Testis (tissue), 3 donors: ENCODE measurements around the gene MECP2. TPM values are rescaled to one million over a fixed set of nuclear protein-coding genes. Genes with fewer than 3 reads are reported as not detected.

ENCODE experiments used
- DNase-seq: peaks from one replicate; pipeline ENCODE4 v3.0.0-alpha.2; 2019
- H3K27ac ChIP-seq, 2 donors: fragments of 200-600 bp; sonication (generic); one replicate each; pipeline ENCODE4 v1.5.1; 2019
- H3K27me3 ChIP-seq: fragments of 200-600 bp; sonication (generic); one replicate; pipeline ENCODE4 v1.5.1; 2019
- H3K36me3 ChIP-seq: fragments of 200-600 bp; sonication (generic); one replicate; pipeline ENCODE4 v1.5.1; 2017; ENCODE audit warnings: low read depth; ENCODE audit errors: missing control alignments
- H3K4me1 ChIP-seq: fragments of 200-600 bp; sonication (generic); one replicate; pipeline ENCODE4 v1.5.1; 2019
- H3K4me3 ChIP-seq, 2 donors: fragments of 200-600 bp; sonication (generic); one replicate each; pipeline ENCODE4 v1.5.1; 2017 to 2019
- H3K9me3 ChIP-seq: fragments of 200-600 bp; sonication (generic); one replicate; pipeline ENCODE4 v1.5.1; 2017
- POLR2A ChIP-seq: fragments of 450-650 bp; IDR thresholded peaks from one replicate; pipeline ENCODE4 v1.6.1; 2017; ENCODE audit warnings: antibody characterized with exemption, mild to moderate bottlenecking, moderate library complexity
- WGBS, 2 donors: methylation state at CpG; one replicate each; pipeline ENCODE4 v1.1.5; 2018; 5-methylcytosine and 5-hydroxymethylcytosine counted together
- intact Hi-C: fragments of 100-400 bp; cut with DNase I; formaldehyde crosslinking; loops from one replicate; pipeline ENCODE4 v1.15.1; 2023; ENCODE audit warnings: low total_unique reads
- polyA plus RNA-seq: library from polyadenylated mRNA; stranded (reverse); fragments of 350-450 nt; fragmentation: Illumina TruSeq; extraction: RNeasy Lipid Tissue Mini Kit (QIAGEN cat#74804); gene quantifications from one replicate; pipeline ENCODE4 v1.2.3, GENCODE V29; 2014; ENCODE audit warnings: low read depth, low replicate concordance; ENCODE audit not compliant: insufficient read depth
- total RNA-seq, 2 donors: library from RNA; depleted of rRNA; stranded (reverse); fragments of >200 nt; gene quantifications; one replicate each; pipeline ENCODE4 v1.2.3, GENCODE V29; 2016
- TF ChIP-seq, protein P1 (sequence below), 3 experiments: fragments of 450-650 bp in 2 of 3; fragments of 200-600 bp in 1 of 3; sonication (generic) in 1 of 3; IDR thresholded peaks; one replicate each; pipeline ENCODE4 v1.5.1; 2016 to 2019; ENCODE audit warnings: antibody characterized with exemption in 3 of 3, mild to moderate bottlenecking in 2 of 3, moderate library complexity in 1 of 3

MECP2 gene
- total and polyA plus RNA-seq, 3 donors from 2014 or later = 25.0 to 86.4 (median 85.4) TPM

DNA sequence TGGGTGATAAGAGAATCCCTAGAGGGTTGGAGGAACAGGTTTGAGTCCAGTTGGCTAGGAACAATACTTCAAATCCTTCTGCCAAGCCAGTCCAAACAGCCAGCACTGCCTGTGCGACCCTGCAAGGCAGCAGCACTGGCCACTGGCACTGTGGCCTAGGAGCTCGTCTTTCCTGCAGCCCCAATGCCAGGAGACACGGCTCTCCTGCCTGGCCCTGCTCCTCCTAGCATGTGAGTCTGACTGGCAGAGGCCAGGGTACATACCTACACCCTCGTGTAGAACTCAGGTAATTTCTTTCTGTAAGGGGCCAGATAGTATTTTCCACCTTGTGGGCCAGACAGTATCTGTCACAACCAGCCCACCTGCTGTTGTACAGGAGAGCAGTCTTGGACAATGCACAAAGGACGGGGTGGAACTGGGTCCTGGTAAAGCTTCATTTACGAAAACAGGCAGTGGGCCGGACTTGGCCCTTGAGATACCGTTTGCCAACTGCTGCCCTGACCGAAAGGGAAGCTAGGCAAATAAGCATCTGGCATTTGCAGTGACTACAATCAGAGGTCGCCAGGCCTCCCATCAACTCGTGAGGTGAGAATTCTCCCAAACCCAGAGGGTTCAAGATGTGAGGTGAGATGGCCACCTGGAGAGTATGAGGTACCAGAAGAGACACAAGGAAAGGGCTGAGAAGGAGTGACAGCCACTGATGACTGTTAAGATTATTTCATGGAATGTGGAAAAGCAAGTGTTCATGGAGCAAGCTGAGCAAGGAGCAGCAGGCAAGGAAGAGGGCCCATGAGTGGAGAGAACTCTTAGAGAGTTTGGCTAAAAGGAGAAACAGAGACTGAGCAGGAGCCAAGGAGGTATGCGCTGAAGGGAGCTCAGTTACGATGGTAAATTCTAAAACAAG is 48.1 kb downstream of the MECP2 start:
- DNase-seq = no peak
- H3K4me1 ChIP-seq = peaks cover 39% of the 10 kb centered on the region
- H3K9me3 ChIP-seq = no peaks in the 10 kb centered on the region
- TF ChIP-seq, protein P1, sequence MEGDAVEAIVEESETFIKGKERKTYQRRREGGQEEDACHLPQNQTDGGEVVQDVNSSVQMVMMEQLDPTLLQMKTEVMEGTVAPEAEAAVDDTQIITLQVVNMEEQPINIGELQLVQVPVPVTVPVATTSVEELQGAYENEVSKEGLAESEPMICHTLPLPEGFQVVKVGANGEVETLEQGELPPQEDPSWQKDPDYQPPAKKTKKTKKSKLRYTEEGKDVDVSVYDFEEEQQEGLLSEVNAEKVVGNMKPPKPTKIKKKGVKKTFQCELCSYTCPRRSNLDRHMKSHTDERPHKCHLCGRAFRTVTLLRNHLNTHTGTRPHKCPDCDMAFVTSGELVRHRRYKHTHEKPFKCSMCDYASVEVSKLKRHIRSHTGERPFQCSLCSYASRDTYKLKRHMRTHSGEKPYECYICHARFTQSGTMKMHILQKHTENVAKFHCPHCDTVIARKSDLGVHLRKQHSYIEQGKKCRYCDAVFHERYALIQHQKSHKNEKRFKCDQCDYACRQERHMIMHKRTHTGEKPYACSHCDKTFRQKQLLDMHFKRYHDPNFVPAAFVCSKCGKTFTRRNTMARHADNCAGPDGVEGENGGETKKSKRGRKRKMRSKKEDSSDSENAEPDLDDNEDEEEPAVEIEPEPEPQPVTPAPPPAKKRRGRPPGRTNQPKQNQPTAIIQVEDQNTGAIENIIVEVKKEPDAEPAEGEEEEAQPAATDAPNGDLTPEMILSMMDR (IDR thresholded peaks at IDR 0.05) = no peak
- no peak for TF ChIP-seq POLR2A
- no peak overlapping the region for H3K4me3 ChIP-seq
- H3K36me3 ChIP-seq = no peaks in the 10 kb centered on the region
- WGBS, 2 donors = 54 to 66% methylated on average over 3 to 13 of the region's 13 CpGs
- H3K27ac ChIP-seq = peak overlapping the region; percentile 11 to 24
- intact Hi-C loops = no loop called here
- H3K27me3 ChIP-seq = no peaks in the 10 kb centered on the region

DNA sequence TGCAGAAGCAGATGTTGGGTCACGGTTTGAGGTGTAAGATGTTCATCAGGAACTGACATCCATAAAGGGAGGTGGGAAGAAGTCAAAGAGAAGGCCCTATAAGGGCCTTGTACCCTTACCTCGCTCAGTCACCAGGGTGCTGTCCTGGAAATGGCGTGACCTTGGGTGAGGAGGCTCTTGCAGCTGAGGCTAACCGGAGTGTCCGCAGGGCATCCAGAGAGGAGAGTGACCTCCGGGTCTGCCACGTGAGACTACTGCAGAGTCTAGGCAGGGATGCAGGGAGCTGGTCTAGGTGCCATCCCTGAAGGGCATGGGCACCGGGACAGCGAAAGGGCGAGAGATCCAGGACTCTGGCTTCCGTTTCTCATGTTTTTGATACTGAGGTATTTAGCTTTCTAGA is 49.1 kb downstream of the MECP2 start:
- WGBS, 2 donors = 48 to 60% methylated on average over 2 to 11 of the region's 11 CpGs
- Histone ChIP-seq H3K27me3 (no peaks in the 10 kb centered on the region), H3K4me1 (peaks cover 39% of the 10 kb centered on the region), H3K4me3 (no peak overlapping the region), H3K27ac (no peak overlapping the region), H3K36me3 (no peaks in the 10 kb centered on the region), H3K9me3 (no peaks in the 10 kb centered on the region)
- DNase-seq = no peak
- TF ChIP-seq POLR2A = no peak
- TF ChIP-seq, protein P1 (IDR thresholded peaks at IDR 0.05) = no peak
- intact Hi-C loops = no loop called here

DNA sequence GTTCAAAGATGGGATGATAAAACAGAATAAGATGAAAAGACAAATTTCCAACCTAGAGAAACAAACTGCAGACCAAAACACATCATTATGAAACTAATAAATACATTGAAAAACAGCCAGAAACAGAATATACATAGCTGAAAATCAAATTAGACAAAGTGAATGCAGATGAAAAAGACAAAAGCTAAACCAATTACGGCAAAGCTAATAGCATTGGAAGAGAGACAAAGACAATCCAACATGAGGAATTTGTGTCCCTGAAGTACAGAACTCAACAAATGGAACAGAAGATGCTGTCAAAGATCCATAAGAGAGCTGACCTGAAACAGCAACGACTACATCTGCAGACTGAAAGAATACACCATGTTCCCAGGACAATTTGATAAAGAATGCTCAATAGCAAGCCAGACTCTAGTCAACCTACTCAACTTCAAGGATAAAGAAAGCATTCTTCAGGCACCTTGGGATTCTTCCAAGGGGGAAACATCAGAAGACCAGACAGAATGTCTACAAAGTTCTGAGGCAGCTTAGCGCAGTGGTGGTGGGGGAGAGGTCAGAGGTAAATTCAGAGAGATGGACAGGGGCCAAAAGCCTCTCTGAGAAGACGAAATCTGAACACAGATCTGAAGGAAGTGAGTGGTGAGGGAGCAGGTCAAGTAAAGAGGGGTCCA is 50.4 kb downstream of the MECP2 start:
- Histone ChIP-seq H3K9me3 (no peaks in the 10 kb centered on the region), H3K27me3 (no peaks in the 10 kb centered on the region), H3K36me3 (no peaks in the 10 kb centered on the region), H3K4me3 (no peak overlapping the region), H3K27ac (peak overlapping the region in 1 of 2 donors; percentile 45), H3K4me1 (peaks cover 39% of the 10 kb centered on the region)
- TF ChIP-seq POLR2A = no peak
- TF ChIP-seq, protein P1 (IDR thresholded peaks at IDR 0.05) = no peak
- DNase-seq = peak; percentile 33
- 26 to 34% methylated on average over 3 to 4 of the region's 4 CpGs for WGBS, 2 donors
- intact Hi-C loops = no loop called here

DNA sequence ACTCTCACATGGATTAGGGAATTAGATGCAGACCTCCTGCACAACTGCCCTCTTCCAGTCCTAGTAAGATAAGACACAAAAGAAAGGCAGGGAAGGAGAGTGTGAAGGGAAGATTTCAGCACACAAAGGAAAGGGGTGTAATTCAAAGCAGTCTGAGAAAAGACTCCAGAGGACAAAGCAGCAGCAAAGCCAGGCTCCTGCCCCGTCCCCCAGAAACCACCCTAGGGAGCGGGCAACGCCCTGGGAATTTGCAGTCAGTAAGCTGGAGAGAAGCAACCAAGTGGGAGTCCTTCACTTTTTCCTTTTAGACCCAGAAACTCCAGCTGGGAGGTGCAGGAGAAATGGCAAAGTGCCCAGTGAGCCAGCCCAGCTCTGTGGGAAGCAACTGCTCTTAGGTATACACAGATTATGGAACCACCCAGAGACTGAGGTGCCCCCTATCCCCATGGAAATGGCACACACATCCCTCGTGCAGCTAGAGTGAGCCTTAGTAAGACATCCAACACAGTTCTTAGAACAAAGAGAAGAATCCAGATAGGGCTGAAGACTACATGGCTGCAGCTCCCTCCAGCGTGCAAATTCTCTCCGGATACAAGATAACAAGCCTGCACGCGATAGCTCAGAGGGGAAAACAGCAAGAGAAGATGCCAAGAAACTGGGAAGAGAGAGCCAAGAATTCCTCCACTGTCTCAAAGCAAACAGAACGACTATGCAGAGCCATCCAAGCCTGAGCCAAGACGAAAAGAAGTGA is 51.3 kb downstream of the MECP2 start:
- no peak overlapping the region for H3K4me3 ChIP-seq
- no peaks in the 10 kb centered on the region for H3K36me3 ChIP-seq
- peak overlapping the region in 1 of 2 donors; percentile 45 for H3K27ac ChIP-seq
- DNase-seq = peak; percentile 78
- WGBS, 2 donors = 20 to 50% methylated on average over 8 to 10 of the region's 10 CpGs
- peaks cover 42% of the 10 kb centered on the region for H3K4me1 ChIP-seq
- intact Hi-C loops = no loop called here
- TF ChIP-seq POLR2A = no peak
- TF ChIP-seq, protein P1 (IDR thresholded peaks at IDR 0.05) = no peak
- no peaks in the 10 kb centered on the region for H3K27me3 ChIP-seq
- no peaks in the 10 kb centered on the region for H3K9me3 ChIP-seq
